HG02981 (cell line): ENCODE measurements around the gene PRDM16.

Experiments used
- ATAC-seq: cut with Tn5 transposase; IDR thresholded peaks from one replicate; pipeline ENCODE4 v1.9.1; 2021; ENCODE audit warnings: mild to moderate bottlenecking, moderate library complexity; ENCODE audit not compliant: unreplicated experiment

Gene PRDM16

GRCh38 chr1:3195480-3195815 is 126.4 kb downstream of the PRDM16 start:
- no peak for ATAC-seq

GRCh38 chr1:3195966-3196515 is 127.0 kb downstream of the PRDM16 start:
- ATAC-seq = no peak

GRCh38 chr1:3196577-3197245 is 127.7 kb downstream of the PRDM16 start:
- ATAC-seq = no peak

- no peak for ATAC-seq
Observed at GRCh38 chr1:3197781-3198316, 128.8 kb downstream of the PRDM16 start.

GRCh38 chr1:3198371-3199271 is 129.6 kb downstream of the PRDM16 start:
- ATAC-seq = no peak

- no peak for ATAC-seq
Observed at GRCh38 chr1:3204725-3205124, 135.7 kb downstream of the PRDM16 start.

GRCh38 chr1:3205815-3206214 is 136.8 kb downstream of the PRDM16 start:
- no peak for ATAC-seq

- ATAC-seq = no peak
Observed at GRCh38 chr1:3206696-3207095, 137.7 kb downstream of the PRDM16 start.

- no peak for ATAC-seq
Observed at GRCh38 chr1:3207217-3207848, 138.3 kb downstream of the PRDM16 start.

- no peak for ATAC-seq
Observed at GRCh38 chr1:3208819-3209200, 139.8 kb downstream of the PRDM16 start.

GRCh38 chr1:3209201-3209600 is 140.2 kb downstream of the PRDM16 start:
- ATAC-seq = no peak

GRCh38 chr1:3211582-3212375 is 142.8 kb downstream of the PRDM16 start:
- no peak for ATAC-seq

GRCh38 chr1:3212453-3213355 is 143.7 kb downstream of the PRDM16 start:
- ATAC-seq = no peak

GRCh38 chr1:3213730-3214129 is 144.7 kb downstream of the PRDM16 start:
- ATAC-seq = no peak

GRCh38 chr1:3215198-3216014 is 146.4 kb downstream of the PRDM16 start:
- no peak for ATAC-seq

GRCh38 chr1:3216015-3216391 is 147.0 kb downstream of the PRDM16 start:
- no peak for ATAC-seq

GRCh38 chr1:3217181-3217641 is 148.2 kb downstream of the PRDM16 start:
- no peak for ATAC-seq

GRCh38 chr1:3217979-3218679 is 149.1 kb downstream of the PRDM16 start:
- ATAC-seq = no peak
